NK-92 (cell line): ENCODE results near the gene GNAL.

Experiments
- DNase-seq: peaks from one replicate; lab custom pipeline; 2025; ENCODE audit not compliant: unreplicated experiment; lab: John Stamatoyannopoulos, UW

Gene GNAL

DNA sequence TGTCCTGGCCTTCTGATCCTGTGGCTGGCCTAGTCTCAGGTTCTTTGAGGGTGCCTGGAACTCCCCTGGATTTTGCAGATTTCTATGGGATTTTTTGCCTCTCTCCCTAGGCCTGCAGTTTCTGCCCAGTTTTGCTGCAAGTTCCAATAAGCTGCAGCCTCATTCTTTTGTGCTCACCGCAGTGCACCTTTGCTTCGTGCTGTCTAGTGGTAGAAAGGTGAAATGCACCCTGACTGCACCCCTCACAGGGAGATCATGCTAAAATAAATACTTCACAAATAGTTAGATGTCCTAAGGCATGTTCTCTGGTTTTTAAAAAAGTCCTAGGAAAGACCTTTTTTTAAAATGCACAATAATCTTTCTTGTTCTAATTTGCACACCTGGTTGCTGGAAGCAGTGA is 72.5 kb downstream of the GNAL start:
- no peak for DNase-seq

- no peak for DNase-seq
These were observed 73.4 kb downstream of the GNAL start for GRCh38 chr18:11762429-11762828.

GRCh38 chr18:11767329-11767728 is 78.3 kb downstream of the GNAL start:
- DNase-seq = no peak

DNA sequence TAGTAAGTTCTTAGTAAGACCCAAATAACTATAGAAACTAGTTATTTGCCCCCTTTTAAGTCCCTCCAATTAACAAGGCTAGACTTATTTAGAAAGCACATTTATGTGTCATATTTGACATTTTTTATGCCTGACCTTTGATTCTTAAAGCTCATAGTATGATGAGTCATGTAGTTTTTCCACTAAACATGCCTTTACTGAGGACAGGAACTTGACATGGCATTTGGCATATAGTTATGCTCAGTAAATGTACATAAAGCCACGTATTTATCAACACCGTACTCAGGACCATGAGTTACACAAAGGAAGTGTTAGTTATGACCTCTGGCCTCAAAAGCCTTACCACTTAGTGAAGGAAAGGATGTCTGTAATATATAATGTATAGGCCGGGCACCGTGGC is 78.9 kb downstream of the GNAL start:
- no peak for DNase-seq

DNA sequence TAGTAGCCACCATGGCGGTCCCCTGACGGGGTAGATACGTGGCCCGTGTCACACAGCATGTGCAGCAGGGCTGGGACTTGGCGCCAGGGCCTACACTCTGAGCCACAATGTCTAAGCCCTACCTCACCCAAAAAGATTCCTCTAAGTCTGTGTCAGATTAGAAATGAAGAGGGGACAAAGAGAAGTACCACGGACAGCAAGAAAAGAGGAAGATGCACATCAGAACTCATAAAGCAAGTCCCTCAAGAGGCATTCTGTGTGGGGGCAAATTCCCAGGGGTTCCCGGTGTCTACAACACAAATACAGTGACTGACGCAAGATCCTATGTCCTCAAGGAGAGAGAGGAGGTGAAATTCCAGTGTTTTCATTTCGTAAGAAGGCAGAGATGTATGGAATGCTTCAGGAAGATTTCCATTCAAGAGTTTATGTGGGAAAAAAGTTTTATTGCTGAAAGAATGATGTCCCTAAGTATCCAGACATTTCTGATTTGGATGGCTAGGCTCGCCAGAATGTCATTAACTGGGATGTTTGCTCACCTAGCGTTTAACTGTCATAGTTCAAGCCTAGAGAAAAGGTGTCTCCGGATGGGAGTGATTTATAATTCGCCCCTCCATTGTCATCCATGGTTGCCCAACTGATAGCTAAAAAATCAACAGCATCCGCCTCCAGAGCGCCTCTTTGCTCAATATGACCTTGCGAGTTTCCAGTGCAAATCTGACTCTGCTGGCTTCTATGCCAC is 86.5 kb downstream of the GNAL start:
- DNase-seq = no peak

DNA sequence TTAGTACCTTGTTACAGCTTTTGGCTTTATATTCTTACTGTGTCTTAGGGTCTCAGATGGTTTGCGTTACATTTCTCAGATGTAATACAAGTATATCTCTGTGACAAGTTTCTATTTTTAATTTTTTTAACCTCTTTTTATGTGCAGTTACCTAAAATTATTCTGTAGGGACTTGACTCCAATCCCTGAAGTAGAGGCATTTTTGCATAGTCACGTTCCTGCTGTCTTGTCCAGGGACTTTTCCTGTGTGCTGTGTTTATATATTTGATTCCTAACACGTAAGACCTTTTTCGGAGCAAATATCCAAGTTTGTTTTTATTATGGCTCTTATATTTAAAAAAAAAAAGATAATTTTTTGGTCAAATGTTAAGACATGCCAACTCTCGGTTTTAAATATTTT is 91.0 kb downstream of the GNAL start:
- DNase-seq = no peak

- no peak for DNase-seq
These were observed 94.8 kb downstream of the GNAL start for GRCh38 chr18:11783716-11784331.

GRCh38 chr18:11784674-11785304 is 95.7 kb downstream of the GNAL start:
- DNase-seq = no peak

DNA sequence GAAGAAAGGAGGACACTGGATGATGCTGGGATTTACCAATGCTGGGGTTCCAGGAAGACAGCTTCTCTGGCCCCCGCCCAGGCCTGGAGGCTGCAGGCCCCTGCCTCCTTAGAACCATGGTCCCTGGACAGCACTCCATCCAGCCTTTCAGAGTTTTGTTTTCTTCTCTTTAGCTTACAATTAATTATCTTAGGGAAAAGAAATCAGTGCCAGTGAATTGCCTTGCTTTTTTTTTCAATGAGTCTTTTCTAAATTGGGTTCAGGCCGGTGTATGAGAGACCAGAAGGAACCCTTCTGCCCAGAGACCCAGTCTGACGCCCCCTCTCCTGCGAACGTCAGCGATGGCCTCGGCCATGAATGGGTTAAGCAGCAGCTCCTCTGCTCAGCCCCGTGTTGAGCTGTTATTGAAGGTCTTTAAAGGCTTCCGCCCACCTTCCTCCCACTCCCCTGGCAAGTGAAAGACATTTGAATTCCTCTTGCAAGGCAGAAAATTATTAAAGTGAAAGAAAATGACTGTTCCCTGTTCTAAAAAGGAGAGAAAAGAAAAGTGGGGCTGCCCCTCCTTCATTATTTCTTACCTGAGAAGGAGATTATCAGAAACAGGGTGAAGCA is 96.5 kb downstream of the GNAL start:
- no peak for DNase-seq

DNA sequence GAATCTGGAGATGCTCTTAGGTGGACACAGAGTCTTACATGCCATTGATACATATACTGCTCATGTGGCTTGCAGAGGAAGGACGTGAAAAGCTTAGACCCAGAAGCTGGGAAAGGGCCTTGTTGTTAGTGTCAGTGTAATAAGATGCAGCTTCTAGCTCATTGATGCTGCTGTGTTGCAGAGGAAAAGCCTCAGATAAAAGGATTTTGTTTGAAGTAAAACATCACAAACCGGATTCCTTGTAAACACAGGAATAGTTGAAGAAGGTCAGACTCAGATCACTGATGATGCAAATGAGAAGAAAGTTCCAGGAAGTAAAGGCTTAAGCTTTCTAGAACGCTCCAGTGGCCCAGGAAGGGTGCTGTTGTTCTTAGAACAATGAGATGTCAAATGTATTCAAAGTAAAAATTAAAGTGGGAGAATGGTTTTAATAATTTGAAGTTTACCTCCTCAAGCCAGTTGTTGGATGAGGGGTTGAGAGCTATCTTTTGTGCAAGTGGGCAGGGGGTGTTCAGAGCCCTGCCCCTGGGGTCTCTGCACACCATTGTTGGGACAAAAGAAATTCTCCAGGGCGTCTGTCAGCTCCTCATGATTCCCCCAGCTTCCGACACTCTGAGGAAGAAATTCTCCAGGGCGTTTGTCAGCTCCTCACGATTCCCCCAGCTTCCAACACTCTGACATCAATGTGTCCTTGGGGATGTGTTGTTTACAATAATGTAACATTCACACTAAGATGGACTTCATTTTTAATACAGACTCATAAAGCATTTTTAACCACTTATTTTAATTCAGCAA is 100.8 kb downstream of the GNAL start:
- DNase-seq = no peak

DNA sequence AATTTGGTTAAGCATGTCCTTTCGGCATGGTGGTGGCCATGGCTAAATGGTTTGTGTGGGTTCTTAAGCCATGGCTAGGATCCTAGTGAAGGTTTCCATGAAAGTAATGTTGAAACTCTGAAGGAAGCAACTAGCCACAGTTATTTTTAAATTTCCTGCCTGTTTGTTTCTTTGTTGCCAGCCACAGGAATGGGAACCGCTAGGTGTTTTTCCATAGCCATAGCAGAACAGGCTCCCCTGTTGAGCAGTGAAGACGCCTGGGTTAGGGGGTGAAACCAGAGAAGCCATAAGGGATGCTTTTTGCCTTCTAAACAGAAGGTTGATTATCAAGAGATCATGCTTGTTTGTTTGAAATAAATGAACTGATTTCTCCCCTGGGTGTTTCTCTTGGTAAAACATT is 102.1 kb downstream of the GNAL start:
- no peak for DNase-seq

- DNase-seq = no peak
These were observed 103.6 kb downstream of the GNAL start for GRCh38 chr18:11792632-11793031.

DNA sequence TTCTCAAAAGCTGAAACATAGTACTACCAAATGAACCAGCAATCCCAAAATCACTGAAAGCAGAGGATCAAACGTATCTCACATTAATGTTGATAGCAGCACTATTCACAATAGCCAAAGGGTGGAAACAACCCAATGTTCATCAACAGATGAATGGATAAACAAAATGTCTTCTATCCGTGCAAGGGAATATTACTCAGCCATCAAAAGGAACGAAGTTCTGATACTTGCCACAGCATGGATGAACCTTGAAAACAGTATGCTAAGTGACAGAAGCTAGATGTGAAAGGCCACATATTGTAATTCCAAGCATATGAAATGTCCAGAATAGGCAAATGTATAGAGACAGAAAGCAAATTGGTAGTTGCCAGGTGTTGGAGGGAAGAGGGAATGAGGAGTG is 105.1 kb downstream of the GNAL start:
- no peak for DNase-seq

- no peak for DNase-seq
These were observed 106.9 kb downstream of the GNAL start for GRCh38 chr18:11795916-11796315.

- DNase-seq = no peak
These were observed 109.2 kb downstream of the GNAL start for GRCh38 chr18:11798271-11798670.

GRCh38 chr18:11799066-11799465 is 110.0 kb downstream of the GNAL start:
- no peak for DNase-seq

- no peak for DNase-seq
These were observed 111.7 kb downstream of the GNAL start for GRCh38 chr18:11800566-11801334.

- no peak for DNase-seq
These were observed 112.5 kb downstream of the GNAL start for GRCh38 chr18:11801573-11801972.

DNA sequence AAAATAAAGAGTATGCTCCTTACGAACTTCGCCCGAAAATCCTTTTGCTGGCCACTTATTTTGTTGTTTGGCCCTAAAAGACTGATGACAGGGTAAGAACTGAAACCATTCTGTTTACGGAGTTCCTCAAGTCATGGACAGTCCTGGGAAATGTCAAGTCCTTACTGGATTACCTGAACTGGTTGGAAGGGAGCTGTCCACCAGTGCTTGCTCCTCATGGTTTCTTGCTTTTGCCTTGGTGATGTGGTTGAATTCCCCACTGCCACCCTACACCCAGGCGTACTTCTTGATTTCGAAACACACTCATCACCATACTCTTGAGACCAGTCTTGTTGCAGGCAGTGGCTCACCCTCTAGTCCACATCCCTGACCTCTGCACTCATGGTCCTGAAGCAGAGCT is 113.1 kb downstream of the GNAL start:
- DNase-seq = no peak

DNA sequence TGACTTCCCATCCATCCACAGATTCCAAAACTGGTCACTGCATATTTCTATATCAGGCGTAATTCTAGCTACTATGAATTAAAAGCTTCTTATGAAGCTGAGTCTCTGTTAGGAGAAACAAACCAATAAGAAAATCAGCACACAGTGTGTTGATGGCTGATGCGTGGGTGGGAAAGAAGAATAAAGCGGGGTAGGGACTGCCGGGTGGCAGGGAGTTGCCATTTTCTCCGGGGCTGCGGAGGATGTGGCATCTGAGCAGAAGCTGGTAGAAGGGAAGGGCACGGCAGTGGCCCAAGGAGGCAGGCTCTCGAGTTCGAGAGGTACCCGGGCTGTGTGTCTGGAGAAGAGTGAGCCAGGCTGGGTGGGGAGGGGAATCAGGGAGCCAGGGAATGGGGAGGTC is 113.5 kb downstream of the GNAL start:
- DNase-seq = no peak

GRCh38 chr18:11807233-11807632 is 118.2 kb downstream of the GNAL start:
- no peak for DNase-seq
